HL-60 (cell line): ENCODE measurements around the gene MACROD1.

Experiments used
- CTCF ChIP-seq: IDR thresholded peaks from one replicate; pipeline ENCODE4 v1.5.1; 2011; ENCODE audit warnings: low read length, control low read depth, inconsistent platforms; ENCODE audit not compliant: insufficient read depth
- GABPA ChIP-seq: IDR thresholded peaks from 2 replicates; pipeline ENCODE4 v1.6.1; 2012; ENCODE audit warnings: low read depth
- POLR2AphosphoS5 ChIP-seq: IDR thresholded peaks from 2 replicates; pipeline ENCODE4 v1.6.1; 2012; ENCODE audit warnings: low read depth

GRCh38 chr11:64131683-64132190 is 34.2 kb downstream of the MACROD1 start:
- no peak for TF ChIP-seq CTCF
- TF ChIP-seq POLR2AphosphoS5: no peak
- no peak for TF ChIP-seq GABPA
